Mesendoderm (in vitro differentiated cells): Measurements from ENCODE around the gene HOXB5.

Experiments
- DNase-seq: peaks from one replicate; pipeline ENCODE4 v3.0.0; 2013
- H2AK5ac ChIP-seq: 2 replicates; pipeline ENCODE4 v1.6.1; 2013; ENCODE audit warnings: low read length, inconsistent platforms
- H2BK120ac ChIP-seq: 2 replicates; pipeline ENCODE4 v1.6.1; 2013; ENCODE audit warnings: low read depth, mild to moderate bottlenecking, low read length, moderate library complexity, mixed read lengths
- H2BK15ac ChIP-seq: replicated peaks from 2 replicates; pipeline ENCODE4 v1.6.1; 2013; ENCODE audit warnings: low read depth, mild to moderate bottlenecking, moderate library complexity
- H2BK5ac ChIP-seq: 2 replicates; pipeline ENCODE4 v1.6.1; 2013; ENCODE audit warnings: low read length, inconsistent platforms
- H3K18ac ChIP-seq: 2 replicates; pipeline ENCODE4 v1.6.1; 2013; ENCODE audit warnings: mild to moderate bottlenecking, low read length, mixed read lengths
- H3K23ac ChIP-seq: one replicate; pipeline ENCODE4 v1.6.1; 2013; ENCODE audit warnings: low read length
- H3K27ac ChIP-seq: 2 replicates; pipeline ENCODE4 v1.5.1; 2013; ENCODE audit warnings: low read depth, mild to moderate bottlenecking, inconsistent platforms, low read length, moderate library complexity
- H3K27me3 ChIP-seq: 2 replicates; pipeline ENCODE4 v1.6.1; 2013; ENCODE audit warnings: low read length, control low read depth, mild to moderate bottlenecking, inconsistent platforms; ENCODE audit not compliant: insufficient read depth, poor library complexity
- H3K36me3 ChIP-seq: 2 replicates; pipeline ENCODE4 v1.6.1; 2013; ENCODE audit warnings: low read length, inconsistent platforms; ENCODE audit not compliant: control insufficient read depth, insufficient read depth
- H3K4ac ChIP-seq: one replicate; pipeline ENCODE4 v1.6.1; 2013; ENCODE audit warnings: low read depth, mild to moderate bottlenecking, low read length, moderate library complexity
- H3K4me1 ChIP-seq: 2 replicates; pipeline ENCODE4 v1.6.1; 2013; ENCODE audit warnings: low read depth, low read length, inconsistent platforms; ENCODE audit not compliant: control insufficient read depth
- H3K4me2 ChIP-seq: 2 replicates; pipeline ENCODE4 v1.6.1; 2013; ENCODE audit warnings: low read length
- H3K4me3 ChIP-seq: 2 replicates; pipeline ENCODE4 v1.5.1; 2013; ENCODE audit warnings: mild to moderate bottlenecking, low read length
- H3K56ac ChIP-seq: one replicate; pipeline ENCODE4 v1.6.1; 2013; ENCODE audit warnings: low read length
- H3K79me1 ChIP-seq: 2 replicates; pipeline ENCODE4 v1.6.1; 2013; ENCODE audit warnings: low read length, inconsistent platforms
- H3K79me2 ChIP-seq: 2 replicates; pipeline ENCODE4 v1.6.1; 2013; ENCODE audit warnings: mild to moderate bottlenecking, low read length; ENCODE audit not compliant: control insufficient read depth, insufficient read depth
- H3K9ac ChIP-seq: 2 replicates; pipeline ENCODE4 v1.6.1; 2013; ENCODE audit warnings: low read length, inconsistent platforms
- H4K5ac ChIP-seq: one replicate; pipeline ENCODE4 v1.6.1; 2013; ENCODE audit warnings: low read length
- H4K8ac ChIP-seq: one replicate; pipeline ENCODE4 v1.6.1; 2013; ENCODE audit warnings: low read depth, mild to moderate bottlenecking, control low read depth, low read length, moderate library complexity
- WGBS: extraction: QIAGEN DNeasy Blood & Tissue Kit; methylation state at CpG from one replicate; pipeline ENCODE4 v1.1.7; 2013; ENCODE audit warnings: low lambda C conversion rate, missing lambda C conversion rate; ENCODE audit not compliant: insufficient coverage; ENCODE audit errors: extremely low coverage; 5-methylcytosine and 5-hydroxymethylcytosine counted together

The HOXB5 gene

GRCh38 chr17:48547808-48548522 lies 45.6 kb downstream of the HOXB5 start:
- no CpG with 5 or more reads among the region's 24 CpGs for WGBS
- H3K4me2 ChIP-seq = no peak overlapping the region
- no peak overlapping the region for H3K27ac ChIP-seq
- H2AK5ac ChIP-seq = no peak overlapping the region
- H3K18ac ChIP-seq = peak overlapping the region; percentile 52
- H2BK15ac ChIP-seq = no peak overlapping the region
- no peak overlapping the region for H3K4ac ChIP-seq
- peaks cover 66% of the 10 kb centered on the region for H3K27me3 ChIP-seq
- H3K4me3 ChIP-seq = no peak overlapping the region
- no peaks in the 10 kb centered on the region for H3K79me1 ChIP-seq
- peaks cover 6% of the 10 kb centered on the region for H3K4me1 ChIP-seq
- H2BK120ac ChIP-seq = no peak overlapping the region
- H2BK5ac ChIP-seq = no peak overlapping the region
- H3K56ac ChIP-seq = peak overlapping the region; percentile 54
- no peak overlapping the region for H4K5ac ChIP-seq
- H4K8ac ChIP-seq = no peak overlapping the region
- no peak overlapping the region for H3K23ac ChIP-seq
- peak overlapping the region; percentile 2 for H3K9ac ChIP-seq
- no peaks in the 10 kb centered on the region for H3K36me3 ChIP-seq
- no peaks in the 10 kb centered on the region for H3K79me2 ChIP-seq
- no peak for DNase-seq

DNA sequence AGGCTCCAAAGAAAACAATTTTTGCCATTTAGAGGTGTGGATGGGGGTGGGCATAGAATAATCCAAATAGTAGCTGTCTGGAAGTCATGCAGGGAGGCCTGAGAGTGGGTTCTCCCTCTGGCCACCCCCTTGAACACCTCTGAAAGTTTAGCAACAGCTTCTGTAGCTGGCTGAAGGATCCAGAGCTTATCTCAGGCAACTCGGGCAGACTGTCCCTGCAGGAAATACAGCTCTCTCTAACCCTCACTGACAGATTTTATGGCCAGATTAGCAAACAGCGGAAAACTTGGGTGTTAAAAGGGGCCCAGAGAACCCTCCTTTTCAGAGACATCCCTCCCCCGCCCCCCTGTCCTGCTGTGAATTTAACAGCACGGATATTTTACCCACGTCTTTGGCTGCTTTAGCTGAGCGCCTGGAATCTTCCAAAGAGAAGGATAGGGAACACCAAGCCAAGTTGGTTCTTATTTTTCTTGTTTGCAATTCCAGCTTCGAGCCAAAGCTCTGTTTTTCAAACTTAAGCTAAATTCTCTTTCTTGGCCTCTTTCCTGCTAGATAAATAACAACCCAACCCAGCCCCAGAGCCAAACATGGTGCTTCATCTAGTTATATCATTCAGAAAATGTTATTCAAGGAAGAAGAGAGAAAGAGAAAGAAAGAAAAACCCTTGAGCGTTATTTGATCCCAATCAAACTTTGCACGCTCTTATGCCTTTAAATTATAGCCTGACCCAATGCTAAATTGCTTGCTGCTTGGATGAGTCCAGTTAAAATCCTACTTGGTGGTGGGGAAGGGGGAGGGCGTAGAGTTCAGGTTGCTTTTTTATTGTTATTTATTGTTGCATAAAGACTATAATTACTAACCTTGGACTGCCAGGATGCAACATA lies 46.4 kb downstream of the HOXB5 start:
- H3K4me1 ChIP-seq = peaks cover 6% of the 10 kb centered on the region
- WGBS = no CpG with 5 or more reads among the region's 10 CpGs
- no peak overlapping the region for H4K5ac ChIP-seq
- H3K4ac ChIP-seq = no peak overlapping the region
- H3K27ac ChIP-seq = peak overlapping the region; percentile 18
- H3K4me2 ChIP-seq = peak overlapping the region; percentile 12
- no peaks in the 10 kb centered on the region for H3K79me2 ChIP-seq
- H3K9ac ChIP-seq = peak overlapping the region; percentile 22
- H3K79me1 ChIP-seq = no peaks in the 10 kb centered on the region
- H3K56ac ChIP-seq = peak overlapping the region; percentile 72
- no peak overlapping the region for H4K8ac ChIP-seq
- no peak overlapping the region for H2AK5ac ChIP-seq
- H3K27me3 ChIP-seq = peaks cover 67% of the 10 kb centered on the region
- H2BK15ac ChIP-seq = no peak overlapping the region
- H3K36me3 ChIP-seq = no peaks in the 10 kb centered on the region
- H2BK120ac ChIP-seq = no peak overlapping the region
- H3K18ac ChIP-seq = peak overlapping the region; percentile 52
- H2BK5ac ChIP-seq = no peak overlapping the region
- no peak overlapping the region for H3K23ac ChIP-seq
- DNase-seq = no peak
- H3K4me3 ChIP-seq = no peak overlapping the region

DNA sequence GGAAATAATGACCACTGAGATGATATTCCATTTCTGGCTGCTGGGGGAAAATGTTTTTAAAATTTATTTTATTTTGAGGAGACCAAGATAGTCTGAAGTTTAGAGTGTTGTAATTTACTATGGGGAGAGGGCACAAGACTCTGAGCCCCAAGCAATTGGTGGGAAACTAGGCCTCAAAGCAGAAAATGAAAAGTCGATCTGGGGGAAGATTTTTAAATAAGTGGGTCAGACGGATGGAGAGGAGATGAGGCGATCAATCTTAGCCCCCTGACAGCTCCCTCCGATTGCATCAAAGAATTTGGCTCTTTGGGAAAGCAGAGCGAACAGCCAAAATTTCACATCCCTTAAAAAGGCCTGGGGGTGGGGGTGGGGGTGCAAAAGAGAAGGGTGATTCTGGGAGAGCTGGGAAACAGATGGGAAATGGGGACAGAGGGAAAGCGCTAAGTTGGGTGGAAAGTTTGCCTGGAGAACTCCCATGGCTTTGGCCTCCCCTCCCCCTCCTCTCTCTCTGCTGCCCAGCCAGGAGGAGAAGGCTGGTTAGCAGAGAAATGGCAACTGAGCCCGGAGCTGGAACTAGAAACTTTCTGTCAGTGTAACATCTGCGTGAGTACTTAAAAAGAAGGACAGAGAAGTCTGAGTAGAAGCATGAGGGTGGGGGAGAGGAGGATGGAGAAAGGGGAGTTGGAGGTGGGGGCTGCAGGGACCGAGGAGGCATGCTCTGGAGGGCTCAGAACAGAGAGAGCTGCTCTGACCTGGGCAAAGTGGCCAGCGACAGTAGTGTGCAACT lies 47.2 kb downstream of the HOXB5 start:
- Histone ChIP-seq H3K56ac (peak overlapping the region; percentile 72), H3K23ac (no peak overlapping the region), H3K4me1 (peaks cover 6% of the 10 kb centered on the region), H3K4me2 (peak overlapping the region; percentile 12), H2BK120ac (no peak overlapping the region), H3K36me3 (no peaks in the 10 kb centered on the region), H4K8ac (no peak overlapping the region), H3K18ac (no peak overlapping the region), H3K4ac (no peak overlapping the region), H3K4me3 (no peak overlapping the region), H4K5ac (no peak overlapping the region), H2BK15ac (no peak overlapping the region), H3K9ac (no peak overlapping the region), H3K27ac (peak overlapping the region; percentile 10), H3K79me2 (no peaks in the 10 kb centered on the region), H3K79me1 (no peaks in the 10 kb centered on the region), H3K27me3 (peaks cover 66% of the 10 kb centered on the region), H2AK5ac (no peak overlapping the region), H2BK5ac (no peak overlapping the region)
- WGBS = no CpG with 5 or more reads among the region's 10 CpGs
- no peak for DNase-seq

GRCh38 chr17:48545539-48545938 lies 48.0 kb downstream of the HOXB5 start:
- WGBS = no CpG with 5 or more reads among the region's 1 CpG
- Histone ChIP-seq H3K4me3 (no peak overlapping the region), H3K27me3 (peaks cover 67% of the 10 kb centered on the region), H3K23ac (peak overlapping the region; percentile 15), H3K18ac (no peak overlapping the region), H4K5ac (no peak overlapping the region), H2BK5ac (no peak overlapping the region), H2BK15ac (no peak overlapping the region), H3K4me1 (peaks cover 6% of the 10 kb centered on the region), H3K27ac (no peak overlapping the region), H3K56ac (peak overlapping the region; percentile 28), H3K36me3 (no peaks in the 10 kb centered on the region), H2BK120ac (no peak overlapping the region), H3K9ac (peak overlapping the region; percentile 11), H3K79me1 (no peaks in the 10 kb centered on the region), H3K79me2 (no peaks in the 10 kb centered on the region), H3K4me2 (no peak overlapping the region), H3K4ac (no peak overlapping the region), H4K8ac (no peak overlapping the region), H2AK5ac (peak overlapping the region; percentile 67)
- DNase-seq = no peak

GRCh38 chr17:48545022-48545375 lies 48.6 kb downstream of the HOXB5 start, which contains the start of gene HOXB2:
Gene HOXB2 (minus strand): TSS chr17:48545109. CDS start chr17:48544911, 198 bp downstream.
- Histone ChIP-seq H3K18ac (peak within 1 kb of the TSS; percentile 72), H2BK120ac (no peak within 1 kb of the TSS), H3K4ac (no peak within 1 kb of the TSS), H2BK5ac (no peak within 1 kb of the TSS), H3K27me3 (peaks cover 68% of the 10 kb centered on the region), H4K5ac (no peak within 1 kb of the TSS), H3K4me2 (peak within 1 kb of the TSS; percentile 36), H3K27ac (no peak within 1 kb of the TSS), H3K4me3 (no peak within 1 kb of the TSS), H3K79me2 (no peaks in the 10 kb centered on the region), H2AK5ac (peak within 1 kb of the TSS; percentile 67), H4K8ac (no peak within 1 kb of the TSS), H3K9ac (peak within 1 kb of the TSS; percentile 34), H3K79me1 (no peaks in the 10 kb centered on the region), H3K56ac (peak within 1 kb of the TSS; percentile 73), H3K23ac (peak within 1 kb of the TSS; percentile 15), H3K4me1 (peaks cover 6% of the 10 kb centered on the region), H2BK15ac (no peak within 1 kb of the TSS), H3K36me3 (no peaks in the 10 kb centered on the region)
- DNase-seq = no peak
- no CpG with 5 or more reads among the region's 12 CpGs for WGBS
